SK-N-MC (cell line): ENCODE measurements around the gene INS.

ENCODE experiments used
- EZH2 ChIP-seq: fragments of 200-600 bp; sonication (generic); IDR thresholded peaks from one replicate; pipeline ENCODE4 v1.6.1; 2017; ENCODE audit warnings: antibody characterized with exemption
- FOXP2 ChIP-seq: optimal IDR thresholded peaks from 2 replicates; pipeline ENCODE3; 2011; ENCODE audit warnings: mild to moderate bottlenecking, moderate library complexity; ENCODE audit not compliant: insufficient read depth; ENCODE audit errors: extremely low read length, control extremely low read depth
- POLR2AphosphoS5 ChIP-seq: IDR thresholded peaks from 2 replicates; pipeline ENCODE4 v1.6.1; 2012; ENCODE audit warnings: mild to moderate bottlenecking, low read depth, low read length, borderline replicate concordance

- no peak for TF ChIP-seq EZH2
- no peak for TF ChIP-seq POLR2AphosphoS5
- no peak for TF ChIP-seq FOXP2
Measured at GRCh38 chr11:2134022-2135010, 26.7 kb downstream of the INS start.
